Measurements from ENCODE around the gene MTARC1.

MTARC1 gene

DNA sequence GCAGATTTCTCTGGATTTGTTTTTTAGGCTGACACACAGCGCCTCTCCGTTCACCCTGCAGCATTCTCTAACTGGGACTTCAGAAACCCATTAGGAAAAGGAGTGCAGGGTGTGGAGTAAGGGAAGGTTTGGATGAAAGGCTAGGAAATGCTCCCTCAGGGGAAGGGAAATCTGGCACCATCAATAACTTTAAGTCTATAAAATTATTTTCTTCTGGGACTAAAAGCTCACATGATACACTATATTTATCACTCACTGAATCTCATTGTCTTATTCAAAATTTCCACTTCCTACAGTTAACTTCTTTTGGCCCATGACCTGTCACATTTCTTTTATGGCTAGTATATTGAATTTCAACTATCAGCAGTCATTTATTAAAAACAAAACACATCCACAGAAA is 46.7 kb downstream of the MTARC1 start:
- DNase-seq (ENCODE audit: low read depth in 2 of 2), result no peak

DNA sequence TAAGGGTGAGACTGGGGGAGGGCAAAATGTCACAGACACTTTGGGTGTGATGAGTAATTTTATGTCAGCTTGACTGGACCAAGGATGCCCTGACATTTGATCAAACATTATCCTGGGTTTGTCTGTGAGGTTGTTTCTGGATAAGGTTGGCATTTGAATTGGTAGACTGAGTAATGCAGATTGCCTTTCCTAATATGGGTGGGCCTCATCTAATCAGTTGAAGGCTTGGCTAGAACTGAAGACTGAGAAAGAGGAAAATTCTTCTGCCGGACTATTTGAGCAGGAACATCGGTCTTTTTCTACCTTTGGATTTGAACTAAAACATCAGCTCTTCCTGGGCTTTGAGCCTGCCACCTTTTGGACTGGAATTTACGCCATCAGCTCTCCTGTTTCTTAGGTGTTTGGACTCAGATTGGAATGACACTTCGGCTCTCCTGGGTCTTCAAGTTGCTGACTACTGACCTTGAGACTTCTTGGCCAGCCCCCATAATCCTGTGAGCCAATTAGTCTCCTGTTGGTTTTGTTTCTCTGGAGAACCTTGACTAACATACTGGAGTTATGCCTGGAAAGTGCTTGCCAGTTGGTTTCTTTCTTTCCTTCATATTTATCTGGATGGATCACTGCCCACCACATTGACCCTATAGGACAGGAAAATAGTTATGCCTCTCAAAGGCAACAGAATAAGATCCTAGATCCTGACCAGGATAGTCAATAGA is 47.6 kb downstream of the MTARC1 start:
- DNase-seq (ENCODE audit: low read depth in 2 of 2), result no peak
